HK-2 (cell line): ENCODE measurements around the gene C1QTNF9.
"Not testable (repeated sequence)": the region's sequence is repeated elsewhere in the genome, so short reads cannot be mapped to it uniquely, and the experiment has no call there.

Experiments
- DNase-seq: peaks from one replicate; pipeline ENCODE4 v3.0.0-alpha.2; 2018; ENCODE audit not compliant: unreplicated experiment

C1QTNF9 gene, protein sequence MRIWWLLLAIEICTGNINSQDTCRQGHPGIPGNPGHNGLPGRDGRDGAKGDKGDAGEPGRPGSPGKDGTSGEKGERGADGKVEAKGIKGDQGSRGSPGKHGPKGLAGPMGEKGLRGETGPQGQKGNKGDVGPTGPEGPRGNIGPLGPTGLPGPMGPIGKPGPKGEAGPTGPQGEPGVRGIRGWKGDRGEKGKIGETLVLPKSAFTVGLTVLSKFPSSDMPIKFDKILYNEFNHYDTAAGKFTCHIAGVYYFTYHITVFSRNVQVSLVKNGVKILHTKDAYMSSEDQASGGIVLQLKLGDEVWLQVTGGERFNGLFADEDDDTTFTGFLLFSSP

DNA sequence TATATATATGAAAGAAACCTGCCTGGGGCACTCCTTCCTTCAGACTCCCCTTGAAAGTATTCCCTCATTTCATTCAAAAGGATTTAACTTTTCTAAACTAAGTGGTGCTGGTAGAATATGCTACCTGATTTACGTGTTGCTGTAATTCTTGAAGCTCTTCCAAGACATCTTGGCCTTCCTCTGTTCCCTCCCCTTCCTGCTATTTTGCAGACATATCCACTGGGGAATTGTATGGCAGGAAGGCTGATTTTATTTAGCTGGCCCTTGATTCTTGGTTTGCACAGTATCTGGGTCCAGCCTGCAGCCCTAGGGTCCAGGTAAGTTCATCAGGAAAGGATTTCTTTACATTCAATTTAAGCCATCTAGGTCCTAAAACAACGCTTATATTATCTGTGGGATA, at the start of gene C1QTNF9:
Gene C1QTNF9 (plus strand): TSS at position 281 of the 400 bp plus-strand sequence. CDS start 6,424 bp downstream, outside the sequence.
- not testable (repeated sequence) for DNase-seq

DNA sequence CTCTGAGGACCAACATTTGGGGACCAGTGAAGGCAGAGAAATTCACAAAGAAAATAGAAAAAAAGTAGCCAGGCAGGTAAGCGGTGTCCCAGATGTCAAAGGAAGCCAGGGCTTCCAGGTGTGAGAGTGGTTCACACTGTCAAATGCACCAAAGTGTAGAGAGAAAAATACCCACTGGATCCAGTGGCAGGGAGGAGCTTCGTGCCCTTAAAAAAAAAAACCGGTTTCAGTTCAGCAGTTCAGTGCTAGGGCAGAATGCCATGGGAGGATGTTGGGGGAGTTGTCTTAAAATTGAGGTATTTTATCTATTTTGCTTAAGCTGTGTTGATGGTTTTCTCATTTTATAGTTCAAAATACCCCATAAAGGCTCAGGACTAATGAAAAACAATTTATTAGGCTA, 47.8 kb upstream of the C1QTNF9 start:
- DNase-seq, result no peak

DNA sequence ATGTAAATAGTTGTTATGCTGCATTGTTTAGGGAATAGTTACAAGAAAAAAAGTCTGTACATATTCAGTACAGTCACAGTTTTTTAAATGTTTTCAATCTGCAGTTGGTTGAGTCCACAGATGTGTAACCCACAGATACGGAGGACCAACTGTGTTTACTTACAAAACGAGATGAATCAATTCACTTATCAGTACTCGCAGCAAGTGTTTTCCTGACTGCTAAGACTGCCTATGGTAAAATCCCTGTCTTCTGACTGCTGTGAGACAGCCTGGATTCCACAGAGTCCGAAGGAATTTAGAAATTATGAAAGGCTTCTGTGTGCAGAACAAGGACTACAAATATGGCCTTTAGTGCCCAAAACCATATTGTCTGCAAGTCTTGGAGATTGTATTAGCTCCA, 45.7 kb upstream of the C1QTNF9 start:
- no peak for DNase-seq

DNA sequence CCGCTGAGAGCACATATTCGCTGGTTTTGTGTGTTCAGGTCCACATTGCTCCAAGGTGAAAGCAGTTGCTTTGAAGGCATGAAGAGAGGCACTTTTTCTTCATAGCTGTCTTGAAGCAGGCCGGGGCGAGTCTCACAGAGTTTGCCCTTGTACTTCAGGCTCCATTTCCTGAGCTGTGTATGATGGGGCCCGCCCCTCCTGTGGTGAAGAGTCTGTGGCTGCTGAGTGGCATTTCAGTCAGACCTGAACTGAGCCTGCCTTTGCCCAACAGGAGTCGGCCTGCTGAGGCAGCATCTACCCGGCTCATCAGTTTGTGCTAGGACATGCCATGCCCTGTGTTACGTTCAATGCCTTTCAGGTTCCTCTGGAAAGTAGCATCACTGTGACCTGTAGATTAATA, 44.4 kb upstream of the C1QTNF9 start:
- no peak for DNase-seq

DNA sequence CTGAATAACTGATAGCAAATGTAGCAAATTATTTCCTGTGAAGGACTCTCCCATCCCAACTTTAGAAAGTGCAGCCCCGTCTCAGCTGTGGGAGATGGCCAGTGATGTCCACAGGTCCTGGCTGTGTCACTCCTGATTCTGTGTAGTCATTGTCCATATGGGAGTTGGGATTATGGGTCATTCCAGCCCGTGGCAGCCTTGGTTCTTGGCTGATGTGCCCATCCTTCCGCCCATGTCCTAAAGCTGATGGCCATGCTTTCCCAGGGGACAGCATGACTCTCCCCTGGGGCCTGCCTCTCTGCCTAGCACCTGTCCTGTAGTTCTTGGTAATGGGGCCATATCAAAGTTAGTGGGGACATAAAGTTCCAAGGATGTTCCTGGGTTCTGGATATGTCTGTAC, 43.9 kb upstream of the C1QTNF9 start:
- DNase-seq, result no peak

DNA sequence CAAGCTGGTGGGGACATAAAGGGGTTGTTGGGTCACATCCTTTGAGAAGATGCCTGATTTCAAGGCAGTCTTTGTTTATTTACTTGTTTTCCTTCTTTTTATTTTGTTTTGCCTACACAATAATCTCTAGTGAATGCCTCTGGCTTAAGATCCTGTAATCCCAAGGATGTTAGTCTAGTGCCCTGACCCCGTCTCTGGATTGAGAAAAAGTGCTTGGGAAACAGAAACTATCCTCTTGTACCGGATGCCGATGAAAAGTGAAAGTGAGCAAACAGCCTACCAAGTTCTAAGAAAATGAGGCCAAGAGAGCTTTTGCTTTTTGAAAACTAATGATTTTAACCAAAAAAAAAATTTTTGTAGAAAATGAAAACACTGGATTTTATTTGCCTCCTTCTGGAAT, 42.1 kb upstream of the C1QTNF9 start:
- no peak for DNase-seq

DNA sequence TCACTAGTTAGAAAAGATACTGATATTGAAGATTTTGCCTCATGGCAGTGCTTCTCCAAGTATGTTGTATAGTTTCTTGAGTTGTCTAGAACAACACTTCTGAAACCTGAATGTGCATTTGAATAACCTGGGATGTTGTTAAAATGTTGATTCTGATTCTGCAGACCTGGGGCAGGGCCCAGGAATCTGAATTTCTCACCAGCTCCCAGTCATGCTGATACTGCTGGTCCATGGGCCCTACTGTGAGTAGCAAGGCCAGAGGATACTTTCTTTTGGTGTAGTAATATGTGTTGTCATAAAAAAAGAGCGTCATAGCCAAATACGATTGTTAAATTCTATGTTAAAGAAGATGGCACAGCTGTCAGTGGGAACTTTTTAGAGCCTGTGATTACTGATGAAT, 41.6 kb upstream of the C1QTNF9 start:
- no peak for DNase-seq

DNA sequence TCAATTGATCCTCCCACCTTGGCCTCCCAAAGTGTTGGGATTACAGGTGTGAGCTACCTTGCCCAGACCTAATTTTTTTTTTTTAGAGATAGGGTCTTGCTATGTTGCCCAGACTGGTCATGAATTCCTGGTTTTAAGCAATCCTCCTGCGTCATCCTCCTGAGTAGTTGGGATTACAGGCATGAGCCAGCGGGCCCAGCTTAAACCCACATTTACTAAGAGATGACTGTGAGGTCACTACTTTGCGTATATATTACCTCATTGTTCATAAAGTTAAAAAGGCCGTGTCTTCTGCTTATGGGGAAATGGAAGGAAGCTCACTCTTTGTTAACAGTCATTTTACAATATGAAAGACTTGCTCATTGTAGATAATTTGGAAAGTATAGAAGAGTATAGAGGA, 39.6 kb upstream of the C1QTNF9 start:
- no peak for DNase-seq

DNA sequence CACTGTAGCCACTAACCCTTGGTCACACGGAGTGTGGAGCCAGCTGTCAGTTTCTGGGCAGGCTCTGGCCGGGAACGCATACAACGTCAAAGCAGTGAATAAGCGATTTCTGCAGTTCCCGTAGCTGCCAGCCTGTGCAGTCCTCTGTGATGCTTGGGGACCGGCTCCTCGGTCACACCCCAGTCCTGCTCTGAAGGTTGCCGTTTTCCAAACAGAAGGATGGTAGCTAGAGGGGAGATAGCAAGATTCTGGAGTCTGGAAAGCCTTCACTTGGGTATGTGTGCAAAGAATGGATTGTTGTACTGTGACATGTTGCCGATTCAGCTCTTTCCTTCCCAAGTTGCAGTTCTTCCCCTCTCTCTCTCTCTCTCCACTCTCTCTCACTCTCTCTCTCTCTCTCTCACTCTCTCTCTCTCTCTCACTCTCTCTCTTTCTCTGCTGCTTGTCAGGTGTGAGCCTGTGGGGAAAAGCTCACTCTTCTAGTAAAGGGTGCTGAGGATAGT, 38.7 kb upstream of the C1QTNF9 start:
- no peak for DNase-seq

DNA sequence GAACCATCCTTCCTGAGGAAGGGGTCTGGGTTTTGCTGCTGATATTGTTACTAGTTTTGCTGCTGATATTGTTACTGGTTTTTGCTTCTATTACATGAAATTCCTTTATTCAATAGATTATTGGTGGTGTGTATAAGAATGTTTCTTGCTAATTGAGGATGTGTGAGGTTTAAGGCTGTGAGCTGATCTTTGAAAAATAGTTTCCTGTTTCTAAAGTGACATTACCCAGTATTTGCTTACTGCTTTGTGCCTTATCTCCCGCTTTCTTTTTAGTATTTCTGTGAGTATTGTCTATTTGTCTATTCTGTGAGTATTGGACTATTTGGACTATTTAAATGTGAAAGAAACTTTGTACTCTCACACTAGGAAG, 38.2 kb upstream of the C1QTNF9 start:
- no peak for DNase-seq

DNA sequence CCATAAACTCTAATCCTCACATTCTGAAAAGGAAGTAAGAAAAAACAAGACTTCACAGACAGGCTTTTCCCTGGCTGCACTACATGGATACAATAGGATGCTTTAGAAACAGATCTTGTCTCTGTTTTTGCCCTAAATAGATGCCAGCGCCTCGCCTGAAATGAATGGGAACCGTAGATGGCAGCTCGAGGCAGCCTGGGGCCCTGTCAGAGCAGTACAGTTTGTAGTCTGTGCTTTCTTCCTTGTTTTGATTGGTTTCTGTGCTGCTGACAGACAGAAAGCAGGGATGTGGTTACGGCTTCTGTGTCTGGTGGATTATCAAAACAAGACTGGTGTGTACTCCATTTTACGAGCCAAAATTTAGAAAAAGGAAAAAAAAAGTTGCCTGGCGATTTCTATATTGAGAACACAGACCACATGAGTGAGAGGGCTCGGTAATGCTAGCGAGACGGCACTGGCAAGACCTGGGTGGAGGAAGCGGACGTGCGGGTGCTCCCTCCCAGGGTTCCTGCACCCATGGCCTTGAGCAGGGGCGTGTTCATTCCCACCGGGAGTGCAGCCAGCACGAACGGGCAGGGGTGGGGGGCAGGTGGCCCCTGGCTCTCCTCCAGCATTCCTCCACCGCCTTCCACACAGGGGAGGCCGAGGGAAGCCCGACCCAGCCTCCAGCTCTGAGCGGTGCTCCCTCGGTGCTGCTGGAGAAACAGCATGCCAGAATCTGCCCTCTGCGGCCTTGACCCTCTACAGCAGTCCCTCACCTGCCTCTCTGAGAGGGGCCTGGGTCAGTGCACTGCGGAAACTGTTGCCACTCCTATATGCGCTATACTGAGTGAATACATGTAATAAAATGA, 37.6 kb upstream of the C1QTNF9 start:
- DNase-seq, result no peak

DNA sequence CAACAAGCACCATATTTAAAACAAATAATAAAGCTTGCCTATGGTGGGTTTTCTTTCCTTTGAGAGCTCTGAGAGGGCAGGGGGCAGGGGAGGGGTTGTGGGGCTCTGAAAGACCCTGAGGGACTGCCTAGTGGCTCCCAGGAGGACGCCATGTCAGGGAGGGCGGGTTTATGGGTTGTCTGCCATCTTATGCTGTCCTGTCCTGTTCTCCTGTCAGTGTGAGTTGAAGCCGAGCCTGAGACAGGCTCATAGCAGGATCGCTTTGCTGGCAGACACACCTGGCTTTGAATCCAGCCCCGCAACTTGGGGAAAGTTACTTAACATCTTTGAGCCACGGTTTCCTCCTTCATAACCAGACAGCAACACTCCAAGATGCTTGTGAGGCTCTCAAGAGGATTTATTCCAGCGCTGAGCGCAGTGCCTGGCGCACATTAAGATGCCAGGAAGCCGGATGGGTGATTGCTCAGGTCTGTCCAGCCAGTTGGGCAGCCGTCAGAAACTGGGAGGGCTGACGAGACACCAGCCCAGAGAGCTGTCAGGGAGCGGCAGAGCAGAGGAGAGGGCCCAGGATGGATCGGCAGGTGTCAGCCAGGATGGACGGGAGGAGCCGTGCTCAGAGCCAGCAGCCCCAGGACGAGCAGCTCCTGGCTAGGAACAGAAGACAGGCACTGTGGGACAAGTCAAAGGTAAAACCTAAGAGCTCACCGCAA, 36.8 kb upstream of the C1QTNF9 start:
- no peak for DNase-seq

DNA sequence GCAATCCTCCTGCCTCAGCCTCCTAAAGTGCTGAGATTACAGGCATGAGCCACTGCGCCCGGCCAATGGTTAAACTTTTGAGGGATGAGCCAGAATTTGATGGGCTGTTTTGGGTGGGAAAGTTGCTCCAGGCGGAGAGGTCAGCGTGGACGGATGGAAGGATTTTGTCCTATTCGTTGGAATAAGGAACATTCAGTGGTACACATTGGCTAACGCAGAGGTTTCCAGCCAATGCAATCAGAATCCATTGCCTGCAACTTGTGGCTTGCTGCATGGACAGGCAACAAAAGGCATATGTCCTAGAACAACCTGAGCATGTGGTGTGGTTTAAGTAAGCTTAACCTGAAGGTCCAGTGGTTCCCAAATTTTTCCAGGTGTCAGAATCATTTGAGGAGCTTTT, 35.5 kb upstream of the C1QTNF9 start:
- DNase-seq, result no peak

DNA sequence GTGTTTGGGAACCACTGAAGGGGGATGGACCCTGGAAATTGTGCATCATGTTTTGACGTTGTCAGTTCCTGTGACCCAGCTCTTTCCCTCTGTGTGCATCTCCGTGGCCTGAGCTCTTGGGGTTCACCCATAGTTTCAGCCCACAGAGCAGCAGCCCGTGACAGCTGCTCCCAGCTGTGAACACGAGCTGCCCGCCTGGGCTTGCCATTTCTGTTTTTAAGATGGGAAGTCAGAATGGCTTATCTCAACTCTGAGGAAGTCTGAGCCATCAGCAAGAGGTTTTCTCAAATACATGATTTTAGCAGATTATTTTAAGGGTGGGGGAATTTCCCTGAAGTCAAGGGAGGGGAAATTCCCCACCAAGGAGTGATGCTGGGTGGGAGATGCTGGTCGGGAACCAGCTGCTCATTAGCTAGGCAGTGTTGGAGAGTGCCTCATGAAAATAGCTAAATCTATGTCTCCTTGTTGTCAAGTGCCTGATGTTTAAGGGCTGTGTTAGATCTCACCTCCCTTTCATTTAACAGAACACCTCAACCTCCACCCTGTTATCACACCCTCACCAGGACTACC, 34.8 kb upstream of the C1QTNF9 start:
- no peak for DNase-seq

DNA sequence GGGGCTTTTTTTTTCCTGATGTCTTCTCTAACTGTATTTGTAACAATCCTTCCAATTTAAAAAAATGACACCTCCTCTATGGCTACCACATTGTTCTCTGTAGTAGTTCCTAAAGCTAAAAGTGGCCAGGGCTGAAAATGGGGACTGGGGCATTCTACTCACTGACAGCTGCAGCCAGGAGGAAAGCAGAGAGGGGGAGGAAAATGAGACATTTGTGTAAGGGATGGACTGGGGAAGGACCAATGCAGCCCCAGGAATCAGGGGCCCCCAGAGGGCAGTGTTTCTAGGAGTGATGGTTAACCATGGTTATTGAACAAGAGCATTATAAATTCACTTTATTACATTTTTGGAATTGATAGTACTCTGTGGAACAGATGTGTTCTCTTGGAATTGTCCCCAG, 34.3 kb upstream of the C1QTNF9 start:
- no peak for DNase-seq

DNA sequence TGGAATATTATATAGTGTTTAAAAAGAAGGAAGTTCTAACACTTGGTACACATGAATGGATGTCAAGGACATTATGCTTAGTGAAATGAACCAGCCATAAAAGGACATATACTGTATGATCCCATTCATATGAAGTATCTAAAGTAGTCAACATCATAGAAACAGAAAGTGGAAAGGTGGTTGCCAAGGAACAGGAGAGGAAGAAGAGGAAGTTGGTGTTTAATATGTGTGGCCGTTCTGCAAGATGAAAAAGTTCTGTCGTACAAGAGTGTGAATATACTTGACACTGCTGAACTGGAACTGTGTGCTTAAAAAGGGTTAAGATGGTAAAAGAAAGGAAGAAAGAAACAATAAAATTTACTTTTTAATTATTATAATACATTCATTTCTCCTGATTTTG, 33.1 kb upstream of the C1QTNF9 start:
- DNase-seq, result no peak

DNA sequence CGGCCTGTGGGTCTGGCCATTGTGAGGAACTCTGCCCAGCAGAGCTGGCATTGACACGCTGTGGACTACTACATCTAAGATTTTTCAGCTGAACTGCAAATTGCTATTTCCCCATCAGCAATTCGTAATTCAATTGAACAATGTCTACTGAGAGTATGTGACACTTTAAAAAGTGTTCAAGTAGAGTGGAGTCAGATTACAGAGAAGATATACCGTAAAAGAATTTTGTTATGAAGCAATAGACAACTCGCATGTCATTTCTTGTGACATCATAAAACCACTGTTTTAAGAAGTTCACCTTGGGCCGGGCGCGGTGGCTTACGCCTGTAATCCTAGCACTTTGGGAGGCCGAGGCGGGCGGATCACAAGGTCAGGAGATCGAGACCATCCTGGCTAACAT, 32.5 kb upstream of the C1QTNF9 start:
- DNase-seq, result no peak

DNA sequence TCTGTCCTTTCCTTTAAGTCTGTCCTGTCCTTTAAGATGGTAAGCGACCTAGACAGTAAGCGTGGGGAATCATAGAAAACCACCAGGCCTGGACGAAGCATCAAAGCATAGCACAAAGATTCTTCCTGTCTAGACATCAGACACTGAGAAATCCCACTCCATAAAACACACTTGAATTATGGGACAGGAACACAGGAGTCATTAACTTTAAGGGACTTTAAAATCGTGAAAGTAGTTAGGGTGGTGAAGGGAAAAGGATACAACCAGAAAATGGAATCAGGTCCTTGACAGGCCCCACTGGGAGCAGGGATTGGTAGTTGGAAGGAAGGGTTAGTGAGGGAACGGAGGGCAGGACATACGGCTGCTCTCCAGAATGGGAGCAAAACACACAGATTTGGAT, 31.6 kb upstream of the C1QTNF9 start:
- no peak for DNase-seq

DNA sequence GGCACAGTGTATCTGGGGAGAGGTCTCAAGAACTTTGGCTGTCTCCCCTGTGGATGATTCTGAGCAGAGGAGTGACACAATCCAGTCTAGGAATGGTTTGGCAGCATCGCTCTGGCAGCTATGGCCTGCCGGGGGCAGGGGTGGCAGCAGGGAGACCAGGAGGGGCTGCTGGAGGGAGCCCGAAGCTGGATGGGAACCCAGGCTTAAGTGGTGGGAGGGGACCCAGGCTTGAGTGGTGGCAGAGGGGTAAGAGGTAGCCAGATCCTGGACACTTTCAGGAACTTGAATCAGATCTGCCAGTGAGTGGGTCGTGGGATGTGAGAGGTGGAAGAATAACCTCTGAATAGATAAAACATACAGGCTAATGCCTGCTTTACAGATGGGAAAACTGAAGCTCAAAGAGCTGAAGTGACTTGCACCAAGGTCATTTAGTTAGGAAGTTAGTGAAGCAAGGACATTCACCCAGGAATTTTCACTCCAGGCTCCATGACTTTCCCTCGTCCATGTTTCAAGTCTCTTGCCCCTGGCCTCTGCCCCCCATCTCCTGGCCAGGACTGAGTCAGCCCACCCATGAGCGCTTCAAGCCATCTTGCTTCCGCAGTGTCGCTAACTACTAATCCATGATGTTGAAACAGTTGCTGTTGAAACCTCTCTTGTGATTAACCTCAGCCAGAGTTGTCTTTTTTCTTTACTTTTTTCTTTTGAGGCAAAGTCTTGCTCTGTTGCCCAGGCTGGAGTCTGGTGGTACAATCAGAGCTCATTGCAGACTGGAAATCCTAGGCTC, 29.9 kb upstream of the C1QTNF9 start:
- DNase-seq, result no peak

DNA sequence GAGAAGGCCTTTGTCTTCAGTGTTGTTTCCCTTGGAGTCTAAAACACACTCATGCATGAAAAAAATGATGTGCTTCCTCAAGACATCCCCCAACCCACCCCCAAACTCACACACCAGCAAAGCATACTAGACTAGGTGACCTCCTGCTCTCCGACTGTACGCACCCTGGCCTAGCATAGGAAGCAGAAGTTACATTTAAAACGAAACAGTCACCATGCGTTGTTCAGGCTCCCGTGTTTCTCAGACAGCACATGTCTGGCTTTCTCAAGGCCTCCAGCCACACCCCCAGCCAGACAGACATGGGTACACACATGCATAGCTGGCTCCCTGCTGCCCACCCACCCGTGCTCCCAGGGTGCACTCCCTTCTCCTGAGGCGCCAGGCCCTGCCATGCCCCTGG, 28.7 kb upstream of the C1QTNF9 start:
- no peak for DNase-seq
